WERI-Rb-1 (cell line): ENCODE data around the gene DESI1.
"Not testable (repeated sequence)": the region's sequence is repeated elsewhere in the genome, so short reads cannot be mapped to it uniquely, and the experiment has no call there.

Experiments used
- DNase-seq: peaks from one replicate; pipeline ENCODE4 v3.0.0-alpha.2; 2020
- H3K27ac ChIP-seq: fragments of 250-450 bp; sonication (Bioruptor Pico); 2 replicates; pipeline ENCODE4 v1.5.1; 2020; ENCODE audit warnings: mild to moderate bottlenecking, moderate library complexity
- H3K27me3 ChIP-seq: fragments of 250-450 bp; sonication (Bioruptor Pico); 2 replicates; pipeline ENCODE4 v1.5.1; 2021; ENCODE audit warnings: mild to moderate bottlenecking, low read depth, moderate library complexity; ENCODE audit not compliant: insufficient read depth, severe bottlenecking
- H3K36me3 ChIP-seq: fragments of 250-450 bp; sonication (Bioruptor Pico); 2 replicates; pipeline ENCODE4 v1.5.1; 2020; ENCODE audit warnings: mild to moderate bottlenecking, moderate library complexity
- H3K4me3 ChIP-seq: 2 replicates; pipeline ENCODE4 v1.5.1; 2011; ENCODE audit warnings: low read depth, mild to moderate bottlenecking, control low read depth, low read length
- H3K9me3 ChIP-seq: fragments of 250-450 bp; sonication (Bioruptor Pico); 2 replicates; pipeline ENCODE4 v1.5.1; 2021; ENCODE audit warnings: mild to moderate bottlenecking, moderate library complexity; ENCODE audit not compliant: severe bottlenecking
- TF ChIP-seq, protein P1 (sequence below): IDR thresholded peaks from 2 replicates; pipeline ENCODE4 v1.5.1; 2011; ENCODE audit warnings: low read depth, mild to moderate bottlenecking, control low read depth, inconsistent platforms, low read length

DESI1 gene

GRCh38 chr22:41574847-41575381 lies 45.9 kb downstream of the DESI1 start:
- Histone ChIP-seq H3K27ac (no peak overlapping the region), H3K4me3 (no peak overlapping the region), H3K36me3 (peaks cover 17% of the 10 kb centered on the region), H3K9me3 (no peaks in the 10 kb centered on the region), H3K27me3 (no peaks in the 10 kb centered on the region)
- no peak for DNase-seq
- TF ChIP-seq, protein P1, sequence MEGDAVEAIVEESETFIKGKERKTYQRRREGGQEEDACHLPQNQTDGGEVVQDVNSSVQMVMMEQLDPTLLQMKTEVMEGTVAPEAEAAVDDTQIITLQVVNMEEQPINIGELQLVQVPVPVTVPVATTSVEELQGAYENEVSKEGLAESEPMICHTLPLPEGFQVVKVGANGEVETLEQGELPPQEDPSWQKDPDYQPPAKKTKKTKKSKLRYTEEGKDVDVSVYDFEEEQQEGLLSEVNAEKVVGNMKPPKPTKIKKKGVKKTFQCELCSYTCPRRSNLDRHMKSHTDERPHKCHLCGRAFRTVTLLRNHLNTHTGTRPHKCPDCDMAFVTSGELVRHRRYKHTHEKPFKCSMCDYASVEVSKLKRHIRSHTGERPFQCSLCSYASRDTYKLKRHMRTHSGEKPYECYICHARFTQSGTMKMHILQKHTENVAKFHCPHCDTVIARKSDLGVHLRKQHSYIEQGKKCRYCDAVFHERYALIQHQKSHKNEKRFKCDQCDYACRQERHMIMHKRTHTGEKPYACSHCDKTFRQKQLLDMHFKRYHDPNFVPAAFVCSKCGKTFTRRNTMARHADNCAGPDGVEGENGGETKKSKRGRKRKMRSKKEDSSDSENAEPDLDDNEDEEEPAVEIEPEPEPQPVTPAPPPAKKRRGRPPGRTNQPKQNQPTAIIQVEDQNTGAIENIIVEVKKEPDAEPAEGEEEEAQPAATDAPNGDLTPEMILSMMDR, result no peak

DNA sequence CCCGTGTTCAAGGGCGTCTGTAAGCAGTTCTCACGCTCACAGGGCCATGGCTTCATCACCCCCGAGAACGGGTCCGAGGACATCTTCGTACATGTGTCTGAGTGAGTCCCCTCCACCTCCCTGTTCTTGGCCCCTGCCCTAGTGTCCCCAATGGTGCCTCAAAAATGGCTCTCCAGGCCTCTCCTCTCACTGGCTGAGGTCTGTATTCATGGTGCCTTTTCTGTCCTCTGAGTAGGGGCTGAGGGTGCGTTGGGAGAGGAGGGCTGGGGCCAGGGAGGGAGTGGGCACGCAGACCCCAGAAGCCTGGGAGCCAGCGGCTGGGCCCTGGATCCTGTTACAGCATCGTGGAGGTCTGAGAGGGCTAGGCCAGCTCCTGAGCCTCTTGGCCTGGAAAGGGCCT lies 47.2 kb downstream of the DESI1 start:
- Histone ChIP-seq H3K27ac (no peak overlapping the region), H3K27me3 (no peaks in the 10 kb centered on the region), H3K36me3 (peaks cover 16% of the 10 kb centered on the region), H3K9me3 (no peaks in the 10 kb centered on the region), H3K4me3 (no peak overlapping the region)
- TF ChIP-seq, protein P1, result no peak
- DNase-seq, result no peak

GRCh38 chr22:41572305-41572704 lies 48.5 kb downstream of the DESI1 start:
- peaks cover 14% of the 10 kb centered on the region for H3K36me3 ChIP-seq
- H3K4me3 ChIP-seq, H3K27ac ChIP-seq, H3K9me3 ChIP-seq, DNase-seq, H3K27me3 ChIP-seq: not testable (repeated sequence)

GRCh38 chr22:41571786-41572185 lies 49.1 kb downstream of the DESI1 start:
- H3K9me3 ChIP-seq, result no peaks in the 10 kb centered on the region
- H3K27ac ChIP-seq, result no peak overlapping the region
- H3K4me3 ChIP-seq, result no peak overlapping the region
- peaks cover 9% of the 10 kb centered on the region for H3K36me3 ChIP-seq
- H3K27me3 ChIP-seq, result no peaks in the 10 kb centered on the region
- TF ChIP-seq, protein P1, result no peak
- DNase-seq, result no peak

- Histone ChIP-seq H3K27me3 (no peaks in the 10 kb centered on the region), H3K27ac (no peak overlapping the region), H3K36me3 (no peaks in the 10 kb centered on the region), H3K4me3 (no peak overlapping the region), H3K9me3 (no peaks in the 10 kb centered on the region)
- DNase-seq, result no peak
- TF ChIP-seq, protein P1, result no peak
Observed at GRCh38 chr22:41570221-41570620, 50.6 kb downstream of the DESI1 start.

DNA sequence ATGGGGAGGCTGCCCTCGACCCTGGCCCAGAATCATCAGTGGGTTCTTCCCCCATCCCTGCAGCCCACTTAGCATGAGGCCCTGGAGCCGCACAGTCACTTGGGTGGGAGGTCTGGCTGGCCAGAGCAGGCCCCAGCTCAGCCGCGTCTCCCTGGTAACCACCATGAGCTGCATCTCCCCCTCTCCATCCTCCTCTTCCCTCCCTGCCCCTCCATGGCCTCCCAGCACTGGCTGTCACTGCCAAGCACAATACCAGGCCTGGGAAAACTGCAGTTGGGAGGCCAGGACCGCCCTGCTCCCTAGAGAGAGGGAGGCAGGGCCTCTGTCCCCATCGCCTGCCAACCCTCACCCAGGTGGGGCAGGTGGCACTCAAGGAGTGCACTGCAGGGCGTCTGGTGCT lies 52.0 kb downstream of the DESI1 start:
- Histone ChIP-seq H3K27ac (no peak overlapping the region), H3K9me3 (no peaks in the 10 kb centered on the region), H3K36me3 (no peaks in the 10 kb centered on the region), H3K4me3 (no peak overlapping the region), H3K27me3 (no peaks in the 10 kb centered on the region)
- TF ChIP-seq, protein P1, result no peak
- DNase-seq, result no peak
